Measurements from ENCODE around the gene FXYD7.

The FXYD7 gene

GRCh38 chr19:35143231-35143715 is at the start of gene FXYD7:
Gene FXYD7 (plus strand): TSS chr19:35143255. CDS start chr19:35143334, 79 bp downstream.
- no peak within 1 kb of the TSS for H3K27ac ChIP-seq
- TF ChIP-seq ZFX (IDR thresholded peaks at IDR 0.05; ENCODE audit: borderline replicate concordance) (no peak), CTCF (IDR thresholded peaks at IDR 0.05) (peak; percentile 46)

- TF ChIP-seq CTCF (IDR thresholded peaks at IDR 0.05) (no peak), ZFX (IDR thresholded peaks at IDR 0.05; ENCODE audit: borderline replicate concordance) (no peak)
- no peak overlapping the region for H3K27ac ChIP-seq
These were observed 49.6 kb upstream of the FXYD7 start for GRCh38 chr19:35093430-35093829.

- H3K27ac ChIP-seq: no peak overlapping the region
- no peak for TF ChIP-seq ZFX (IDR thresholded peaks at IDR 0.05; ENCODE audit: borderline replicate concordance)
- no peak for TF ChIP-seq CTCF (IDR thresholded peaks at IDR 0.05)
These were observed 49.0 kb upstream of the FXYD7 start for GRCh38 chr19:35093941-35094647.

- H3K27ac ChIP-seq: no peak overlapping the region
- TF ChIP-seq CTCF (IDR thresholded peaks at IDR 0.05) (no peak), ZFX (IDR thresholded peaks at IDR 0.05; ENCODE audit: borderline replicate concordance) (no peak)
These were observed 48.4 kb upstream of the FXYD7 start for GRCh38 chr19:35094656-35095055.

GRCh38 chr19:35095667-35096368 is 47.2 kb upstream of the FXYD7 start:
- no peak overlapping the region for H3K27ac ChIP-seq
- TF ChIP-seq ZFX (IDR thresholded peaks at IDR 0.05; ENCODE audit: borderline replicate concordance) (no peak), CTCF (IDR thresholded peaks at IDR 0.05) (no peak)

- H3K27ac ChIP-seq: no peak overlapping the region
- TF ChIP-seq ZFX (IDR thresholded peaks at IDR 0.05; ENCODE audit: borderline replicate concordance) (no peak), CTCF (IDR thresholded peaks at IDR 0.05) (no peak)
These were observed 44.5 kb upstream of the FXYD7 start for GRCh38 chr19:35098413-35099049.

All from 22Rv1 (cell line).